K562 (cell line): ENCODE data around the gene ZNF74. TPM values are rescaled to one million over a fixed set of nuclear protein-coding genes. Genes with fewer than 3 reads are reported as not detected.

ENCODE experiments used
- ATAC-seq: fragments of 200-7000 bp; cut with Tn5 transposase; 3 replicates; pipeline ENCODE4 v1.9.1; 2020; ENCODE audit warnings: moderate library complexity
- BruUV-seq: library from RNA; stranded (reverse); fragments of 400-500 nt; replicated peaks from 2 replicates; lab custom pipeline; 2021; lab: Mats Ljungman, UMichigan
- CTCF ChIA-PET: fragments of 300-600 bp; formaldehyde crosslinking; extraction: SDS; loops from one replicate; lab custom pipeline; 2021; ENCODE audit warnings: low intra/inter-chr PET ratio; lab: Yijun Ruan, JAX
- POLR2A ChIA-PET: fragments of 300-600, 350-650 bp; sonication (Branson Sonifier 250); formaldehyde crosslinking; extraction: SDS; loops from one replicate; lab custom pipeline; 2021; ENCODE audit warnings: antibody characterized with exemption, inconsistent platforms; lab: Yijun Ruan, JAX
- DNase-seq, 4 experiments: peaks; one replicate each; pipeline versions ENCODE4 v3.0.0 to v3.0.0-alpha.2; 2011 to 2018; ENCODE audit warnings: low spot score in 3 of 4, mixed read lengths in 3 of 4; ENCODE audit errors: extremely low read depth in 1 of 4
- FAIRE-seq: peaks from 2 replicates; lab custom pipeline; 2011; peaks lifted over from hg19 to GRCh38; lab: Jason Lieb, UNC
- H2AFZ ChIP-seq: 2 replicates; pipeline ENCODE4 v1.6.0; 2011; ENCODE audit warnings: low read depth, low read length, control low read depth, inconsistent platforms
- H3K27ac ChIP-seq: fragments of 200-600 bp; 3 replicates; pipeline ENCODE4 v1.8.0; 2011; ENCODE audit warnings: low read depth, mild to moderate bottlenecking, control low read depth, inconsistent platforms, low read length, moderate library complexity, mixed read lengths; ENCODE audit errors: extremely low read depth
- H3K27me3 ChIP-seq, 2 experiments: fragments of 300-600 bp in 1 of 2; 2 replicates in 1 of 2; 3 replicates in 1 of 2; pipeline versions ENCODE4 v1.6.0 to v1.8.0; 2011; ENCODE audit warnings: inconsistent platforms in 2 of 2, low read length in 2 of 2, mild to moderate bottlenecking in 1 of 2, mixed read lengths in 1 of 2, moderate library complexity in 1 of 2; ENCODE audit not compliant: control insufficient read depth in 2 of 2, insufficient read depth in 2 of 2
- H3K36me3 ChIP-seq: fragments of 300-600 bp; 3 replicates; pipeline ENCODE4 v1.8.0; 2011; ENCODE audit warnings: mild to moderate bottlenecking, low read length, inconsistent platforms; ENCODE audit not compliant: control insufficient read depth, insufficient read depth
- H3K4me1 ChIP-seq, 2 experiments: fragments of 200-600 bp in 1 of 2; replicated peaks in 1 of 2; 2 replicates in 1 of 2; 3 replicates in 1 of 2; pipeline versions ENCODE4 v1.5.1 to v1.8.0; 2011; ENCODE audit warnings: inconsistent platforms in 2 of 2, low read length in 2 of 2, mild to moderate bottlenecking in 1 of 2, mixed read lengths in 1 of 2, moderate library complexity in 1 of 2; ENCODE audit not compliant: control insufficient read depth in 2 of 2, insufficient read depth in 2 of 2
- H3K4me2 ChIP-seq: 2 replicates; pipeline ENCODE4 v1.6.1; 2011; ENCODE audit warnings: low read length, control low read depth, inconsistent platforms, mixed read lengths; ENCODE audit not compliant: insufficient read depth
- H3K4me3 ChIP-seq: fragments of 200-600 bp; sonication (generic), shearing (Covaris generic); 2 replicates; pipeline ENCODE4 v1.5.1; 2016; ENCODE audit warnings: control low read depth, inconsistent platforms
- H3K79me2 ChIP-seq: fragments of 200-600 bp; 3 replicates; pipeline ENCODE4 v1.8.0; 2011; ENCODE audit warnings: low read length, inconsistent platforms; ENCODE audit not compliant: control insufficient read depth, insufficient read depth
- H3K9ac ChIP-seq, 2 experiments: 2 replicates each; pipeline versions ENCODE4 v1.6.0 to v1.6.1; 2011; ENCODE audit warnings: low read depth in 2 of 2, low read length in 2 of 2, control low read depth in 1 of 2, inconsistent platforms in 1 of 2, mild to moderate bottlenecking in 1 of 2, mixed read lengths in 1 of 2; ENCODE audit not compliant: insufficient read depth in 1 of 2
- H3K9me1 ChIP-seq: one replicate; pipeline ENCODE4 v1.6.0; 2011; ENCODE audit warnings: inconsistent platforms, mild to moderate bottlenecking, low read length, moderate library complexity; ENCODE audit not compliant: control insufficient read depth, insufficient read depth
- H3K9me3 ChIP-seq: replicated peaks from 2 replicates; pipeline ENCODE4 v1.5.1; 2011; ENCODE audit warnings: low read depth, low read length, inconsistent platforms; ENCODE audit not compliant: control insufficient read depth, insufficient read depth
- H4K20me1 ChIP-seq: replicated peaks from 2 replicates; pipeline ENCODE4 v1.6.1; 2011; ENCODE audit warnings: low read length, inconsistent platforms, mixed read lengths; ENCODE audit not compliant: control insufficient read depth, insufficient read depth
- ATF3 ChIP-seq, 2 experiments: fragments of 450-650 bp in 1 of 2; sonication (generic) in 1 of 2; formaldehyde crosslinking in 1 of 2; IDR thresholded peaks in 1 of 2; conservative IDR thresholded peaks in 1 of 2; 2 replicates each; pipeline versions ENCODE4 v1.6.1 to v1.8.1; 2016 to 2023; ENCODE audit warnings: mild to moderate bottlenecking in 2 of 2, moderate library complexity in 2 of 2, inconsistent platforms in 1 of 2, missing genetic modification reagents in 1 of 2
- RB1 ChIP-seq: fragments of 450-650 bp; IDR thresholded peaks from 2 replicates; pipeline ENCODE4 v1.6.1; 2017; ENCODE audit warnings: low read depth, mild to moderate bottlenecking
- STAG1 ChIP-seq: sonication (generic); formaldehyde crosslinking; IDR thresholded peaks from 2 replicates; pipeline ENCODE4 v1.5.0; 2020; ENCODE audit warnings: missing genetic modification reagents, borderline replicate concordance
- TEAD1 ChIP-seq, 2 experiments: fragments of 450-650 bp in 1 of 2; sonication (generic) in 1 of 2; formaldehyde crosslinking; IDR thresholded peaks; 2 replicates each; pipeline versions ENCODE4 v1.4.0 to v1.8.0; 2020 to 2022; ENCODE audit warnings: mild to moderate bottlenecking in 2 of 2, missing genetic modification reagents in 1 of 2
- TOE1 ChIP-seq, 2 experiments: fragments of 450-650 bp in 1 of 2; sonication (generic) in 1 of 2; formaldehyde crosslinking in 1 of 2; IDR thresholded peaks; 2 replicates each; pipeline versions ENCODE4 v1.7.1 to v1.8.0; 2016 to 2022; ENCODE audit warnings: borderline replicate concordance in 2 of 2, mild to moderate bottlenecking in 2 of 2, antibody characterized with exemption in 1 of 2, inconsistent platforms in 1 of 2, low read depth in 1 of 2, missing genetic modification reagents in 1 of 2, moderate library complexity in 1 of 2
- ZNF639 ChIP-seq, 2 experiments: fragments of 200-800 bp in 1 of 2; sonication (Bioruptor generic) in 1 of 2; sonication (generic) in 1 of 2; formaldehyde crosslinking in 1 of 2; IDR thresholded peaks in 1 of 2; conservative IDR thresholded peaks in 1 of 2; 2 replicates each; pipeline versions ENCODE4 v1.5.0 to v1.6.1; 2016 to 2020; ENCODE audit warnings: missing compliant biosample characterization in 1 of 2, missing genetic modification characterization in 1 of 2, missing genetic modification reagents in 1 of 2
- WGBS: fragments of 100-300 bp; shearing (Covaris generic); methylation state at CpG from one replicate; pipeline ENCODE4 v1.1.6; 2016; ENCODE audit warnings: low coverage, mixed read lengths; ENCODE audit not compliant: insufficient coverage; ENCODE audit errors: missing lambda C conversion rate; 5-methylcytosine and 5-hydroxymethylcytosine counted together
- in situ Hi-C: fragments of 300-500 bp; cut with MboI; formaldehyde crosslinking; loops from 4 replicates; pipeline ENCODE4 v1.15.0; 2018; ENCODE audit warnings: inconsistent platforms, mixed read lengths
- intact Hi-C: fragments of 100-400 bp; cut with micrococcal nuclease; formaldehyde crosslinking; loops from 2 replicates; pipeline ENCODE4 v1.14.2; 2022
- polyA plus RNA-seq, 8 experiments: library from polyadenylated mRNA; depleted of rRNA in 4 of 8; stranded (reverse) in 5 of 8; unstranded in 3 of 8; fragments of >200 nt; fragmentation: Nextera tagmentation in 2 of 8; fragmentation: Illumina TruSeq in 1 of 8; extraction: Ambion mirVana in 2 of 8; extraction: Trizol in 1 of 8; gene quantifications; 2 replicates each; pipeline versions ENCODE4 v1.2.1 to v1.2.3, GENCODE V29; 2011 to 2014; ENCODE audit warnings: inconsistent platforms in 1 of 8, missing spikeins in 1 of 8
- total RNA-seq, 7 experiments: library from RNA; depleted of rRNA in 6 of 7; stranded (reverse); fragments of >200 nt in 6 of 7; fragmentation: Illumina TruSeq in 2 of 7; extraction: Trizol in 2 of 7; gene quantifications; 2 replicates each; pipeline versions ENCODE4 v1.2.1 to v1.2.3, GENCODE V29; 2011 to 2021; ENCODE audit warnings: low replicate concordance in 1 of 7
- TF ChIP-seq, protein P1 (sequence below): fragments of 200-800 bp; sonication (Bioruptor generic); IDR thresholded peaks from 2 replicates; pipeline ENCODE4 v1.6.1; 2016; ENCODE audit warnings: missing genetic modification characterization, missing compliant biosample characterization

Gene ZNF74
- total and polyA plus RNA-seq, 9 of the 15 experiments (the other 6 are each of a cell fraction or from before 2014, with no cell fraction given), result 2.4 to 53.5 (median 31.5) TPM

- TF ChIP-seq ATF3 (IDR thresholded peaks at IDR 0.05) (no peak), ATF3 (CRISPR knock-in tag; conservative IDR thresholded peaks at IDR 0.05) (no peak), ZNF639 (CRISPR knock-in tag; conservative IDR thresholded peaks at IDR 0.05 in 1 of 2, IDR thresholded peaks at IDR 0.05 in 1 of 2) (no peak), TEAD1 (CRISPR knock-in tag; IDR thresholded peaks at IDR 0.05) (no peak), TOE1 (IDR thresholded peaks at IDR 0.05; ENCODE audit: borderline replicate concordance) (no peak), TOE1 (CRISPR knock-in tag; IDR thresholded peaks at IDR 0.05; ENCODE audit: borderline replicate concordance, low read depth) (no peak), STAG1 (CRISPR knock-in tag) (no peak)
- TF ChIP-seq, all 486 proteins: peak for 4
Observed at GRCh38 chr22:20397498-20397897, 3.5 kb downstream of the ZNF74 start (continued).

- H3K9me1 ChIP-seq, result peaks cover 5% of the 10 kb centered on the region
- ATAC-seq, result no peak
- H3K4me2 ChIP-seq, result no peak overlapping the region
- no peak overlapping the region for H3K9ac ChIP-seq
- H3K79me2 ChIP-seq, result peaks cover 17% of the 10 kb centered on the region
- 0 out of 2 replicates have a peak, but pooled peaks cover 6% of the 10 kb centered on the region for H4K20me1 ChIP-seq
- H3K27me3 ChIP-seq, result no peaks in the 10 kb centered on the region
- no TSS peak for BruUV-seq
- H3K4me3 ChIP-seq, result no peak overlapping the region
- TF ChIP-seq RB1, result no peak
- TF ChIP-seq, protein P1, sequence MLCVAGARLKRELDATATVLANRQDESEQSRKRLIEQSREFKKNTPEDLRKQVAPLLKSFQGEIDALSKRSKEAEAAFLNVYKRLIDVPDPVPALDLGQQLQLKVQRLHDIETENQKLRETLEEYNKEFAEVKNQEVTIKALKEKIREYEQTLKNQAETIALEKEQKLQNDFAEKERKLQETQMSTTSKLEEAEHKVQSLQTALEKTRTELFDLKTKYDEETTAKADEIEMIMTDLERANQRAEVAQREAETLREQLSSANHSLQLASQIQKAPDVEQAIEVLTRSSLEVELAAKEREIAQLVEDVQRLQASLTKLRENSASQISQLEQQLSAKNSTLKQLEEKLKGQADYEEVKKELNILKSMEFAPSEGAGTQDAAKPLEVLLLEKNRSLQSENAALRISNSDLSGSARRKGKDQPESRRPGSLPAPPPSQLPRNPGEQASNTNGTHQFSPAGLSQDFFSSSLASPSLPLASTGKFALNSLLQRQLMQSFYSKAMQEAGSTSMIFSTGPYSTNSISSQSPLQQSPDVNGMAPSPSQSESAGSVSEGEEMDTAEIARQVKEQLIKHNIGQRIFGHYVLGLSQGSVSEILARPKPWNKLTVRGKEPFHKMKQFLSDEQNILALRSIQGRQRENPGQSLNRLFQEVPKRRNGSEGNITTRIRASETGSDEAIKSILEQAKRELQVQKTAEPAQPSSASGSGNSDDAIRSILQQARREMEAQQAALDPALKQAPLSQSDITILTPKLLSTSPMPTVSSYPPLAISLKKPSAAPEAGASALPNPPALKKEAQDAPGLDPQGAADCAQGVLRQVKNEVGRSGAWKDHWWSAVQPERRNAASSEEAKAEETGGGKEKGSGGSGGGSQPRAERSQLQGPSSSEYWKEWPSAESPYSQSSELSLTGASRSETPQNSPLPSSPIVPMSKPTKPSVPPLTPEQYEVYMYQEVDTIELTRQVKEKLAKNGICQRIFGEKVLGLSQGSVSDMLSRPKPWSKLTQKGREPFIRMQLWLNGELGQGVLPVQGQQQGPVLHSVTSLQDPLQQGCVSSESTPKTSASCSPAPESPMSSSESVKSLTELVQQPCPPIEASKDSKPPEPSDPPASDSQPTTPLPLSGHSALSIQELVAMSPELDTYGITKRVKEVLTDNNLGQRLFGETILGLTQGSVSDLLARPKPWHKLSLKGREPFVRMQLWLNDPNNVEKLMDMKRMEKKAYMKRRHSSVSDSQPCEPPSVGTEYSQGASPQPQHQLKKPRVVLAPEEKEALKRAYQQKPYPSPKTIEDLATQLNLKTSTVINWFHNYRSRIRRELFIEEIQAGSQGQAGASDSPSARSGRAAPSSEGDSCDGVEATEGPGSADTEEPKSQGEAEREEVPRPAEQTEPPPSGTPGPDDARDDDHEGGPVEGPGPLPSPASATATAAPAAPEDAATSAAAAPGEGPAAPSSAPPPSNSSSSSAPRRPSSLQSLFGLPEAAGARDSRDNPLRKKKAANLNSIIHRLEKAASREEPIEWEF (CRISPR knock-in tag), result peak; percentile 94
- intact Hi-C loops (no loop called here), in situ Hi-C loops (loop anchor here (10.0 kb wide), 1 partner anchor 54 kb away; no protein-coding TSS in a partner anchor)
- 86% methylated on average over 5 of the region's 5 CpGs for WGBS
- peaks cover 32% of the 10 kb centered on the region; the same call in 2 of the 3 replicates for H3K36me3 ChIP-seq
- CTCF ChIA-PET, result no interaction called here
- no peak for FAIRE-seq
- H3K9me3 ChIP-seq, result no peaks in the 10 kb centered on the region
- H2AFZ ChIP-seq, result no peak overlapping the region
- DNase-seq, result no peak
- H3K4me1 ChIP-seq, result peaks cover 12 to 24% of the 10 kb centered on the region in 2 experiments
- POLR2A ChIA-PET, result interaction anchor here (0.6 to 2.1 kb wide), 6 partner anchors 10 to 659 kb away, joined by 3 to 10 read pairs (median 3); no protein-coding TSS in a partner anchor
- H3K27ac ChIP-seq, result no peak overlapping the region
Observed at GRCh38 chr22:20398420-20398819, 4.5 kb downstream of the ZNF74 start.
